ACC112 (cell line): ENCODE measurements around the gene SLIT3.

Experiments
- H2AFZ ChIP-seq: fragments of 200-600 bp; sonication (generic); one replicate; pipeline ENCODE4 v1.6.0; 2017; ENCODE audit warnings: antibody characterized with exemption, low read length; ENCODE audit not compliant: unreplicated experiment
- H3K27ac ChIP-seq: fragments of 200-600 bp; sonication (generic); 2 replicates; pipeline ENCODE4 v1.5.1; 2014; ENCODE audit warnings: low read depth, mild to moderate bottlenecking, antibody characterized with exemption, low read length, moderate library complexity
- H3K27me3 ChIP-seq: fragments of 200-600 bp; sonication (generic); 2 replicates; pipeline ENCODE4 v1.6.1; 2014; ENCODE audit warnings: mild to moderate bottlenecking, antibody characterized with exemption, low read length, moderate library complexity, mixed read lengths; ENCODE audit not compliant: insufficient read depth
- H3K36me3 ChIP-seq: fragments of 200-600 bp; sonication (generic); 2 replicates; pipeline ENCODE4 v1.6.1; 2016; ENCODE audit warnings: mild to moderate bottlenecking, antibody characterized with exemption, low read length, moderate library complexity, mixed read lengths; ENCODE audit not compliant: insufficient read depth
- H3K4me1 ChIP-seq: fragments of 200-600 bp; sonication (generic); one replicate; pipeline ENCODE4 v1.6.1; 2016; ENCODE audit warnings: low read length, mixed read lengths; ENCODE audit not compliant: insufficient read depth, unreplicated experiment, control insufficient read depth
- H3K4me3 ChIP-seq: fragments of 200-600 bp; sonication (generic); 2 replicates; pipeline ENCODE4 v1.5.1; 2014; ENCODE audit warnings: mild to moderate bottlenecking, low read depth, low read length
- H3K79me2 ChIP-seq: fragments of 200-600 bp; sonication (generic); one replicate; pipeline ENCODE4 v1.6.0; 2016; ENCODE audit warnings: low read length; ENCODE audit not compliant: control insufficient read depth, unreplicated experiment, insufficient read depth

The SLIT3 gene

GRCh38 chr5:168790002-168790635 lies 510.8 kb downstream of the SLIT3 start:
- H3K27ac ChIP-seq, result no peak overlapping the region
- H3K4me1 ChIP-seq, result no peaks in the 10 kb centered on the region
- H3K27me3 ChIP-seq, result no peaks in the 10 kb centered on the region
- no peaks in the 10 kb centered on the region for H3K79me2 ChIP-seq
- no peaks in the 10 kb centered on the region for H3K36me3 ChIP-seq
- H2AFZ ChIP-seq, result no peak overlapping the region
- no peak overlapping the region for H3K4me3 ChIP-seq

GRCh38 chr5:168788786-168789185 lies 512.2 kb downstream of the SLIT3 start:
- Histone ChIP-seq H3K79me2 (no peaks in the 10 kb centered on the region), H2AFZ (no peak overlapping the region), H3K4me1 (no peaks in the 10 kb centered on the region), H3K36me3 (no peaks in the 10 kb centered on the region), H3K4me3 (no peak overlapping the region), H3K27ac (no peak overlapping the region), H3K27me3 (no peaks in the 10 kb centered on the region)

GRCh38 chr5:168788107-168788506 lies 512.8 kb downstream of the SLIT3 start:
- Histone ChIP-seq H3K27ac (no peak overlapping the region), H3K4me1 (no peaks in the 10 kb centered on the region), H3K79me2 (no peaks in the 10 kb centered on the region), H3K36me3 (no peaks in the 10 kb centered on the region), H3K27me3 (no peaks in the 10 kb centered on the region), H2AFZ (no peak overlapping the region), H3K4me3 (no peak overlapping the region)

GRCh38 chr5:168786147-168786546 lies 514.8 kb downstream of the SLIT3 start:
- no peaks in the 10 kb centered on the region for H3K36me3 ChIP-seq
- H2AFZ ChIP-seq, result no peak overlapping the region
- no peak overlapping the region for H3K27ac ChIP-seq
- H3K27me3 ChIP-seq, result no peaks in the 10 kb centered on the region
- no peaks in the 10 kb centered on the region for H3K4me1 ChIP-seq
- H3K4me3 ChIP-seq, result no peak overlapping the region
- no peaks in the 10 kb centered on the region for H3K79me2 ChIP-seq

- no peak overlapping the region for H3K27ac ChIP-seq
- no peaks in the 10 kb centered on the region for H3K79me2 ChIP-seq
- no peaks in the 10 kb centered on the region for H3K36me3 ChIP-seq
- no peaks in the 10 kb centered on the region for H3K4me1 ChIP-seq
- no peak overlapping the region for H2AFZ ChIP-seq
- no peaks in the 10 kb centered on the region for H3K27me3 ChIP-seq
- no peak overlapping the region for H3K4me3 ChIP-seq
Measured at GRCh38 chr5:168784454-168784853, 516.5 kb downstream of the SLIT3 start.

- no peaks in the 10 kb centered on the region for H3K79me2 ChIP-seq
- no peaks in the 10 kb centered on the region for H3K36me3 ChIP-seq
- no peak overlapping the region for H3K4me3 ChIP-seq
- no peaks in the 10 kb centered on the region for H3K27me3 ChIP-seq
- no peak overlapping the region for H3K27ac ChIP-seq
- no peaks in the 10 kb centered on the region for H3K4me1 ChIP-seq
- H2AFZ ChIP-seq, result no peak overlapping the region
Measured at GRCh38 chr5:168781941-168782571, 518.9 kb downstream of the SLIT3 start.

GRCh38 chr5:168780888-168781287 lies 520.1 kb downstream of the SLIT3 start:
- H2AFZ ChIP-seq, result no peak overlapping the region
- no peaks in the 10 kb centered on the region for H3K36me3 ChIP-seq
- no peak overlapping the region for H3K4me3 ChIP-seq
- no peaks in the 10 kb centered on the region for H3K79me2 ChIP-seq
- no peak overlapping the region for H3K27ac ChIP-seq
- no peaks in the 10 kb centered on the region for H3K27me3 ChIP-seq
- H3K4me1 ChIP-seq, result no peaks in the 10 kb centered on the region

- H3K79me2 ChIP-seq, result no peaks in the 10 kb centered on the region
- H3K4me1 ChIP-seq, result no peaks in the 10 kb centered on the region
- no peaks in the 10 kb centered on the region for H3K36me3 ChIP-seq
- H3K27ac ChIP-seq, result no peak overlapping the region
- no peak overlapping the region for H2AFZ ChIP-seq
- H3K27me3 ChIP-seq, result no peaks in the 10 kb centered on the region
- no peak overlapping the region for H3K4me3 ChIP-seq
Measured at GRCh38 chr5:168779333-168779732, 521.6 kb downstream of the SLIT3 start.

GRCh38 chr5:168778536-168778935 lies 522.4 kb downstream of the SLIT3 start:
- Histone ChIP-seq H3K36me3 (no peaks in the 10 kb centered on the region), H3K27ac (no peak overlapping the region), H3K27me3 (no peaks in the 10 kb centered on the region), H3K79me2 (no peaks in the 10 kb centered on the region), H3K4me1 (no peaks in the 10 kb centered on the region), H3K4me3 (no peak overlapping the region), H2AFZ (no peak overlapping the region)

GRCh38 chr5:168777651-168778050 lies 523.3 kb downstream of the SLIT3 start:
- no peaks in the 10 kb centered on the region for H3K79me2 ChIP-seq
- no peaks in the 10 kb centered on the region for H3K4me1 ChIP-seq
- no peak overlapping the region for H3K27ac ChIP-seq
- no peak overlapping the region for H2AFZ ChIP-seq
- no peaks in the 10 kb centered on the region for H3K27me3 ChIP-seq
- H3K36me3 ChIP-seq, result no peaks in the 10 kb centered on the region
- H3K4me3 ChIP-seq, result no peak overlapping the region

- H3K36me3 ChIP-seq, result no peaks in the 10 kb centered on the region
- H3K27me3 ChIP-seq, result no peaks in the 10 kb centered on the region
- H3K4me3 ChIP-seq, result no peak overlapping the region
- H3K27ac ChIP-seq, result no peak overlapping the region
- no peak overlapping the region for H2AFZ ChIP-seq
- H3K79me2 ChIP-seq, result no peaks in the 10 kb centered on the region
- H3K4me1 ChIP-seq, result no peaks in the 10 kb centered on the region
Measured at GRCh38 chr5:168776070-168776469, 524.9 kb downstream of the SLIT3 start.
